ENCODE data around the gene REXO4.

The REXO4 gene

GRCh38 chr9:133375724-133376654 lies 41.8 kb downstream of the REXO4 start, which contains the start of the genes STKLD1 and SURF4:
TSS of gene STKLD1 (plus strand) at chr9:133376366. CDS start at chr9:133376474, 108 bp downstream.
TSS of gene SURF4 (minus strand) at chr9:133376060. CDS start at chr9:133375969, 91 bp downstream.
- Histone ChIP-seq H3K4me1 (ENCODE audit: control insufficient read depth, insufficient read depth, low read length) (peaks cover 6% of the 10 kb centered on the region; the same call in 1 of the 2 replicates), H3K27ac (ENCODE audit: low read depth, low read length) (peak within 1 kb of the TSS; percentile 86), H3K27me3 (ENCODE audit: control insufficient read depth, insufficient read depth, low read length) (peaks cover 8% of the 10 kb centered on the region; the same call in 1 of the 2 replicates)

GRCh38 chr9:133375116-133375723 lies 42.6 kb downstream of the REXO4 start:
- Histone ChIP-seq H3K36me3 (ENCODE audit: control insufficient read depth, insufficient read depth, low read length) (peaks cover 33% of the 10 kb centered on the region), H3K27me3 (ENCODE audit: control insufficient read depth, insufficient read depth, low read length) (peaks cover 8% of the 10 kb centered on the region; the same call in 1 of the 2 replicates), H3K4me3 (ENCODE audit: low read depth, low read length) (peak overlapping the region; percentile 96), H3K27ac (ENCODE audit: low read depth, low read length) (peak overlapping the region; percentile 86), H3K9me3 (ENCODE audit: control insufficient read depth, insufficient read depth, low read length) (no peaks in the 10 kb centered on the region), H3K4me1 (ENCODE audit: control insufficient read depth, insufficient read depth, low read length) (peaks cover 6% of the 10 kb centered on the region; the same call in 1 of the 2 replicates), H3K9ac (ENCODE audit: low read depth, low read length) (peak overlapping the region; percentile 91)

More at GRCh38 chr9:133375724-133376654, 41.8 kb downstream of the REXO4 start, which contains the start of the genes STKLD1 and SURF4:
- H3K4me3 ChIP-seq (ENCODE audit: low read depth, low read length): peak within 1 kb of the TSS; percentile 96
- H3K36me3 ChIP-seq (ENCODE audit: control insufficient read depth, insufficient read depth, low read length): peaks cover 25% of the 10 kb centered on the region
- no peaks in the 10 kb centered on the region for H3K9me3 ChIP-seq (ENCODE audit: control insufficient read depth, insufficient read depth, low read length)
- peak within 1 kb of the TSS; percentile 91 for H3K9ac ChIP-seq (ENCODE audit: low read depth, low read length)

GRCh38 chr9:133374612-133375115 lies 43.1 kb downstream of the REXO4 start:
- peak overlapping the region; percentile 91 for H3K9ac ChIP-seq (ENCODE audit: low read depth, low read length)
- H3K36me3 ChIP-seq (ENCODE audit: control insufficient read depth, insufficient read depth, low read length): peaks cover 38% of the 10 kb centered on the region
- H3K4me1 ChIP-seq (ENCODE audit: control insufficient read depth, insufficient read depth, low read length): peaks cover 6% of the 10 kb centered on the region; the same call in 1 of the 2 replicates
- H3K9me3 ChIP-seq (ENCODE audit: control insufficient read depth, insufficient read depth, low read length): no peaks in the 10 kb centered on the region
- H3K4me3 ChIP-seq (ENCODE audit: low read depth, low read length): peak overlapping the region; percentile 96
- H3K27ac ChIP-seq (ENCODE audit: low read depth, low read length): peak overlapping the region; percentile 86
- peaks cover 8% of the 10 kb centered on the region; the same call in 1 of the 2 replicates for H3K27me3 ChIP-seq (ENCODE audit: control insufficient read depth, insufficient read depth, low read length)

GRCh38 chr9:133372144-133372543 lies 45.7 kb downstream of the REXO4 start:
- Histone ChIP-seq H3K9ac (ENCODE audit: low read depth, low read length) (no peak overlapping the region), H3K27me3 (ENCODE audit: control insufficient read depth, insufficient read depth, low read length) (peaks cover 7% of the 10 kb centered on the region; the same call in 1 of the 2 replicates), H3K27ac (ENCODE audit: low read depth, low read length) (no peak overlapping the region), H3K36me3 (ENCODE audit: control insufficient read depth, insufficient read depth, low read length) (peaks cover 62% of the 10 kb centered on the region), H3K4me3 (ENCODE audit: low read depth, low read length) (no peak overlapping the region), H3K4me1 (ENCODE audit: control insufficient read depth, insufficient read depth, low read length) (0 out of 2 replicates have a peak, but pooled peaks cover 6% of the 10 kb centered on the region), H3K9me3 (ENCODE audit: control insufficient read depth, insufficient read depth, low read length) (no peaks in the 10 kb centered on the region)

GRCh38 chr9:133371261-133371711 lies 46.5 kb downstream of the REXO4 start:
- H3K4me3 ChIP-seq (ENCODE audit: low read depth, low read length): no peak overlapping the region

GRCh38 chr9:133370685-133371084 lies 47.1 kb downstream of the REXO4 start:
- Histone ChIP-seq H3K27ac (ENCODE audit: low read depth, low read length) (no peak overlapping the region), H3K27me3 (ENCODE audit: control insufficient read depth, insufficient read depth, low read length) (no peaks in the 10 kb centered on the region), H3K9me3 (ENCODE audit: control insufficient read depth, insufficient read depth, low read length) (no peaks in the 10 kb centered on the region), H3K9ac (ENCODE audit: low read depth, low read length) (no peak overlapping the region), H3K4me1 (ENCODE audit: control insufficient read depth, insufficient read depth, low read length) (0 out of 2 replicates have a peak, but pooled peaks cover 6% of the 10 kb centered on the region), H3K4me3 (ENCODE audit: low read depth, low read length) (no peak overlapping the region), H3K36me3 (ENCODE audit: control insufficient read depth, insufficient read depth, low read length) (peaks cover 76% of the 10 kb centered on the region)

More at GRCh38 chr9:133371261-133371711, 46.5 kb downstream of the REXO4 start:
- H3K27me3 ChIP-seq (ENCODE audit: control insufficient read depth, insufficient read depth, low read length): no peaks in the 10 kb centered on the region
- H3K9me3 ChIP-seq (ENCODE audit: control insufficient read depth, insufficient read depth, low read length): no peaks in the 10 kb centered on the region
- no peak overlapping the region for H3K27ac ChIP-seq (ENCODE audit: low read depth, low read length)
- H3K36me3 ChIP-seq (ENCODE audit: control insufficient read depth, insufficient read depth, low read length): peaks cover 70% of the 10 kb centered on the region
- H3K4me1 ChIP-seq (ENCODE audit: control insufficient read depth, insufficient read depth, low read length): 0 out of 2 replicates have a peak, but pooled peaks cover 6% of the 10 kb centered on the region
- no peak overlapping the region for H3K9ac ChIP-seq (ENCODE audit: low read depth, low read length)

- Histone ChIP-seq H3K36me3 (ENCODE audit: control insufficient read depth, insufficient read depth, low read length) (peaks cover 84% of the 10 kb centered on the region), H3K27ac (ENCODE audit: low read depth, low read length) (no peak overlapping the region), H3K9ac (ENCODE audit: low read depth, low read length) (no peak overlapping the region)
Measured at GRCh38 chr9:133369933-133370332, 47.9 kb downstream of the REXO4 start.

GRCh38 chr9:133369422-133369821 lies 48.4 kb downstream of the REXO4 start:
- no peak overlapping the region for H3K27ac ChIP-seq (ENCODE audit: low read depth, low read length)
- H3K27me3 ChIP-seq (ENCODE audit: control insufficient read depth, insufficient read depth, low read length): no peaks in the 10 kb centered on the region
- H3K4me1 ChIP-seq (ENCODE audit: control insufficient read depth, insufficient read depth, low read length): 0 out of 2 replicates have a peak, but pooled peaks cover under 1% of the 10 kb centered on the region
- no peaks in the 10 kb centered on the region for H3K9me3 ChIP-seq (ENCODE audit: control insufficient read depth, insufficient read depth, low read length)
- no peak overlapping the region for H3K9ac ChIP-seq (ENCODE audit: low read depth, low read length)
- H3K36me3 ChIP-seq (ENCODE audit: control insufficient read depth, insufficient read depth, low read length): peaks cover 87% of the 10 kb centered on the region
- no peak overlapping the region for H3K4me3 ChIP-seq (ENCODE audit: low read depth, low read length)

More at GRCh38 chr9:133369933-133370332, 47.9 kb downstream of the REXO4 start:
- Histone ChIP-seq H3K9me3 (ENCODE audit: control insufficient read depth, insufficient read depth, low read length) (no peaks in the 10 kb centered on the region), H3K27me3 (ENCODE audit: control insufficient read depth, insufficient read depth, low read length) (no peaks in the 10 kb centered on the region), H3K4me3 (ENCODE audit: low read depth, low read length) (no peak overlapping the region), H3K4me1 (ENCODE audit: control insufficient read depth, insufficient read depth, low read length) (0 out of 2 replicates have a peak, but pooled peaks cover 6% of the 10 kb centered on the region)

GRCh38 chr9:133368249-133368881 lies 49.4 kb downstream of the REXO4 start:
- H3K4me3 ChIP-seq (ENCODE audit: low read depth, low read length): no peak overlapping the region
- no peaks in the 10 kb centered on the region for H3K4me1 ChIP-seq (ENCODE audit: control insufficient read depth, insufficient read depth, low read length)
- H3K27me3 ChIP-seq (ENCODE audit: control insufficient read depth, insufficient read depth, low read length): no peaks in the 10 kb centered on the region
- no peaks in the 10 kb centered on the region for H3K9me3 ChIP-seq (ENCODE audit: control insufficient read depth, insufficient read depth, low read length)
- H3K27ac ChIP-seq (ENCODE audit: low read depth, low read length): no peak overlapping the region
- no peak overlapping the region for H3K9ac ChIP-seq (ENCODE audit: low read depth, low read length)
- H3K36me3 ChIP-seq (ENCODE audit: control insufficient read depth, insufficient read depth, low read length): peaks cover 91% of the 10 kb centered on the region

- Histone ChIP-seq H3K9ac (ENCODE audit: low read depth, low read length) (no peak overlapping the region), H3K36me3 (ENCODE audit: control insufficient read depth, insufficient read depth, low read length) (peaks cover 91% of the 10 kb centered on the region), H3K4me3 (ENCODE audit: low read depth, low read length) (no peak overlapping the region), H3K27me3 (ENCODE audit: control insufficient read depth, insufficient read depth, low read length) (no peaks in the 10 kb centered on the region), H3K27ac (ENCODE audit: low read depth, low read length) (no peak overlapping the region), H3K9me3 (ENCODE audit: control insufficient read depth, insufficient read depth, low read length) (no peaks in the 10 kb centered on the region), H3K4me1 (ENCODE audit: control insufficient read depth, insufficient read depth, low read length) (no peaks in the 10 kb centered on the region)
Measured at GRCh38 chr9:133367778-133368177, 50.0 kb downstream of the REXO4 start.
